Middle frontal gyrus (tissue), 1 donor: Measurements from ENCODE around the gene LMBRD1.
"Not testable (repeated sequence)": the region's sequence is repeated elsewhere in the genome, so short reads cannot be mapped to it uniquely, and the experiment has no call there.

ENCODE experiments used
- DNase-seq: peaks from one replicate; pipeline ENCODE4 v3.0.0-alpha.2; 2015; ENCODE audit warnings: low spot score; ENCODE audit errors: extremely low spot score

Gene LMBRD1

DNA sequence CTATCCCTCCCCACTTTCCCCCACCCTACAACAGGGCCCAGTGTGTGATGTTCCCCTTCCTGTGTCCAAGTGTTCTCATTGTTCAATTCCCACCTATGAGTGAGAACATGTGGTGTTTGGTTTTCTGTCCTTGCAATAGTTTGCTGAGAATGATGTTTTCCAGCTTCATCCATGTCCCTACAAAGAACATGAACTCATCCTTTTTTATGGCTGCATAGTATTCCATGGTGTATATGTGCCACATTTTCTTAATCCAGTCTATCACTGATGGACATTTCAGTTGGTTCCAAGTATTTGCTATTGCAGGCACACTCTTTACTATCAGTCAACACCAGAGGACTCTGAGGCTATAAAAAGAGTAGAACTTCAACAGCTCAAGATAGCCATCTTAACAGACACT is 2.0 kb upstream of the LMBRD1 start:
- not testable (repeated sequence) for DNase-seq

DNA sequence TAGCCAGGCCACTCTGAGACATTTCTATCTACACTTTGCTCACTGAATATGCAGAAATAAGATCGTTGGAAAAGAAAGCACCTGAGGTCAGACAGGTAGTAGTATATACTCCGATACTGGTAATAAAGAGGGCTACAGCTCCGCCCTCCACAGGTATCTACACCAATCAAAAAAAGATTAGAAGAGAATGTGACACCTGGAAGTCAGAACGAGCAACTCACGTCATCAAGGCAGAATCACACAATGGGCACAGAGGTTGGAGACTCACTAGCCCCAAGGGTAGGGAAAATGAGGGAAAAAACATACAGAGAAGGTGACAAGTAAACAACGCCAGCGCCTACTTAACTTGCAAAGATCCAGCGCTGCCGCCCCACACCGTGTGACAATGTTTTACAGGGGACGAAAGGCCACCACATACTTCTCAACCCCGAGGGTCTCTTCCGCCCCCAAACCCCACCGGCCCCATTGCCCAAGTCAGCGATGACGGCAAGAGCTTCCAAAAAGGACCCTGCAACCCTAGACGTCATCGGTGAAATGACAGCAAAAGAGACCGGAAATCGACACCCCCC is 653 bp downstream of the LMBRD1 start:
- no peak for DNase-seq

- no peak for DNase-seq
Observed at GRCh38 chr6:69795469-69796072, 1.2 kb downstream of the LMBRD1 start.

- no peak for DNase-seq
Observed at GRCh38 chr6:69792292-69792691, 4.5 kb downstream of the LMBRD1 start.

DNA sequence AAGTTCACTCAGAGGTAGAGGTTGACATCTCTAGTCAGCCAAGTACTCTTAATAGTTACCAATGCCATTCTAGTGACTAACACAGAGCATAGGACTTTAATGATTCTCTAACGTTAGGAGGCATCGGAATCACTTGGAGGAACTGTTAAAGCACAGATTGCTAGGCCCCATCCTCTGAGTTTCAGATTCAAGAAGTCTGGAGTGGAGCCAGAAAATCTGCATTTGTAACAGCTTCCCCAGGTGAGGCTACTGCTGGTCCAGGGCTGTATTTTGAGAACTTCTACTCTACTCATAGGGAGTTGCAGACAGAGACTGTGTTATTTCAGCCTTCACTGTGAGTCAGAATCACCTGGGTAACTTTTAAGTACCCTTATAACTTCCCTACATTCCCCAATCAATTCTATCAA is 5.7 kb downstream of the LMBRD1 start:
- no peak for DNase-seq

GRCh38 chr6:69790629-69791028 is 6.2 kb downstream of the LMBRD1 start:
- DNase-seq: no peak

GRCh38 chr6:69789578-69789977 is 7.2 kb downstream of the LMBRD1 start:
- DNase-seq: no peak

- DNase-seq: not testable (repeated sequence)
Observed at GRCh38 chr6:69787436-69787835, 9.4 kb downstream of the LMBRD1 start.

GRCh38 chr6:69785697-69786096 is 11.1 kb downstream of the LMBRD1 start:
- DNase-seq: no peak

- no peak for DNase-seq
Observed at GRCh38 chr6:69784595-69785377, 12.0 kb downstream of the LMBRD1 start.

DNA sequence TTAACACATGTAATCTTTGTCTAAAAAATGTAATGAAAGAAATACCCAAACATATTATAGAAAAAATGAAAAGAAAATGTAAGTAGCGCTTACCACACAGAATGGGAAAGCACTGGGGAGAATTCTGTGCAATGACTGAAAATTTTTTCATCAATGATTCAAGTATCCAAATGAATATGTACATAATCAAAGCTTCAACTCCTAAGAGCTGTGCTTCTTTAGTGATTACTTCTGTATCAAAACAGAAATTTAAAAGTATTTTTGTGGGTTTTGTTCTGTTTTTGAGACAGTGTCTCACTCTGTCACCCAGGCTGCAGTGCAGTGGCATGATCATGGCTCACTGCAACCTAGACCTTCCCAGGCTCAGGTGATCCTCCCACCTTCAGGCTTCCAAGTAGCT is 13.7 kb downstream of the LMBRD1 start:
- DNase-seq: no peak

GRCh38 chr6:69780585-69781178 is 16.1 kb downstream of the LMBRD1 start:
- no peak for DNase-seq

DNA sequence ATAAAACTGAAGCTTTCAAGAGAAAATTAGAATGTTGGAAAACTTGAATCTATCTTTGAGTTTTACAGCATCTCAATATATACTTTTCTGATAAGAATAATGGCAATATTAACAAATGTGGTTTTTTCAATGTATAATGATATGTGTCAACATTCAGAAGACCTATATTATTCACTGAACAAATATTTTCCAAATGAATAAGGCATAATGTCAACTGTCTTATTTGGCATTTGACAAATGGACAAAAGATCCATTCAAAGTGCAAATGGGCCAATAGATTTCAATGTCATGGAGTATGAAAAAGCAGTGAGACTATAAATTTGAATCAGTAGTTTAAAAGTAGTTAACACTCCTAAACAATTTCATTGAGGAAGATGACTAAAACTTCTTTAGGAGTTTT is 20.9 kb downstream of the LMBRD1 start:
- DNase-seq: no peak

- no peak for DNase-seq
Observed at GRCh38 chr6:69775585-69775849, 21.3 kb downstream of the LMBRD1 start.

DNA sequence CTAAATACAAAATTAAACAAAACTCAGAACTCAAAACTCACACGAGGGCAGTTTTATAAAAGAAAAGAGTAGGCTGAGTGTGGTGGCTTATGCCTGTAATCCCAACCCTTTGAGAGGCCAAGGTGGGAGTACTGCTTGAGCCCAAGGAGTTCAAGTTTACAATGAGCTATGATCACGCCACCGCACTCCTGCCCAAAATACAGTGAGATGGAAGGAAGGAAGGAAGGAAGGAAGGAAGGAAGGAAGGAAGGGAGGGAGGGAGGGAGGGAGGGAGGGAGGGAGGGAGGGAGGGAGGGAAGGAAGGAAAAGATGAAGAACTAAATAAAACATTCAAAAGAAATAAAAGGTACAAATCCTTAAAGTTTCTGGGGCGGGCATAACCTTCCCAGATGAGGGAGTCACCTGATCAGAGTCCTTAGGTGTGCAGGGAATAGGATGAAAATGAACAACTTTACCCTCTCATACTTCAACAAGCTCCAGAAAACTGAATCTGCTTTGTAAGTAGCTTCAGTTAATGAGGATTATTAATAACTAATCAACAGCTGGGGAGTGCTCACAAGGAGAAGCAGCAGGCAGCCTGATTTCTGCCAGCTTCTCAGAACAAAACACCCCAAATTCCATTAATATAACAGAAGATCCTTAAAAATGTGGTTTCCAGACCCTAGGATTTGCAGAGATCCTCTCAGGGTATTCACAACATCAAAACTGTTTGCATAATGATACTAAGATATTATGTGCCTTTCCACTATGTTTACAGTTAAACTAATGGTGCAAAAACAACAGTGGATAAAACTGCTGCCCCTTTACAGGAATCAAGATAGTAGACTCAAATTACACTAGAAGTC is 21.8 kb downstream of the LMBRD1 start:
- no peak for DNase-seq

- no peak for DNase-seq
Observed at GRCh38 chr6:69771158-69771906, 25.5 kb downstream of the LMBRD1 start.

GRCh38 chr6:69768664-69769063 is 28.1 kb downstream of the LMBRD1 start:
- DNase-seq: no peak

- DNase-seq: no peak
Observed at GRCh38 chr6:69763763-69764162, 33.0 kb downstream of the LMBRD1 start.

DNA sequence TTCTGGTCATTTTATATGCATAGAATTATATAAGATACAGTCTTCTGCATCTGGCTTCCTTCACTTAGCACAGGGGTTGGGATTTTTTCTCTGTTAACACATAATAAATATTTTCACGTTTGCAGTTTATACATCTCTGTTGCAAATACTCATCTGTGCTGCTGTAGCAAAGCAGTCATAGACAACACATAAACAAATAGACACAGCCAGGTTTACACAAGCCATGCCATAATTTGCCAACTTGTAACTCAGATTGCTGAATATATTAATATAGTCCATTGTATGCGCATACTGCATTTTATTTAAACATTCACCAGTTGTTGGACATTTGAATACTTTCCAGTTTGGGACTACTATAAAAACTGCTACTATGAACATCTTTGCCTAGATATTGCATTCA is 35.0 kb downstream of the LMBRD1 start:
- DNase-seq: no peak

DNA sequence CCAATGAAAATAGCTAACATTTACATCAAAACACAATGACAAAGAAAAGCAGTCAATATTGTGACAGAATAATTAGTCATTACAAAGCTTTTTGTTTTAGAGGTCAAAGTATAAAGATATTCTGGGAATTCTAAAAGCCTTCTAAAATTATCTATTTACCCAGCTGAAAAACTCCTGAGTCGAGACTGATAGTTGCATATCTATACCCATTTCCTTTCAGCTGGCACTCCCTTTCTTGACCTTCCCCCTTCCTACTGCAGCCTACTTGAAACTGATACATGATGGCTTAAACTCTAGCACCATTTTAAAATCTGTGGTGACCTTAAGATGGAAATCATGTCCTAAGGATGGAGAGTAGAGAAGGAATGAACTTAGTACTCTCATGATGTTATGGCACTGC is 38.6 kb downstream of the LMBRD1 start:
- DNase-seq: no peak

- DNase-seq: no peak
Observed at GRCh38 chr6:69756907-69757306, 39.9 kb downstream of the LMBRD1 start.
